Stimulated activated CD4-positive, alpha-beta T cell treated with anti-CD3 and anti-CD28 coated beads, Interleukin-4, amount 100 ng/mL, for 48 hours (primary cell): ENCODE results near the gene TMEM163.
"Not testable (repeated sequence)": the region's sequence is repeated elsewhere in the genome, so short reads cannot be mapped to it uniquely, and the experiment has no call there.

Experiments
- DNase-seq, 2 donors: peaks; one replicate each; pipeline ENCODE4 v3.0.0-alpha.2; 2020; ENCODE audit warnings: low read depth in 2 of 2

TMEM163 gene

GRCh38 chr2:134527381-134527780 lies 191.4 kb downstream of the TMEM163 start:
- DNase-seq: no peak

GRCh38 chr2:134522496-134523455 lies 196.0 kb downstream of the TMEM163 start:
- no peak for DNase-seq

GRCh38 chr2:134518101-134518500 lies 200.7 kb downstream of the TMEM163 start:
- no peak for DNase-seq

- no peak for DNase-seq
These were observed 203.7 kb downstream of the TMEM163 start for GRCh38 chr2:134515137-134515536.

- no peak for DNase-seq
These were observed 205.4 kb downstream of the TMEM163 start for GRCh38 chr2:134513465-134513804.

GRCh38 chr2:134512734-134513464 lies 205.9 kb downstream of the TMEM163 start:
- no peak for DNase-seq

- no peak for DNase-seq
These were observed 210.4 kb downstream of the TMEM163 start for GRCh38 chr2:134508391-134508790.

GRCh38 chr2:134507697-134508096 lies 211.1 kb downstream of the TMEM163 start:
- DNase-seq: no peak

- DNase-seq: not testable (repeated sequence)
These were observed 211.6 kb downstream of the TMEM163 start for GRCh38 chr2:134507159-134507558.

- DNase-seq: no peak
These were observed 213.4 kb downstream of the TMEM163 start for GRCh38 chr2:134505446-134505845.

GRCh38 chr2:134504586-134505336 lies 214.0 kb downstream of the TMEM163 start:
- no peak for DNase-seq

- DNase-seq: no peak
These were observed 216.7 kb downstream of the TMEM163 start for GRCh38 chr2:134502104-134502503.

- DNase-seq: no peak
These were observed 217.2 kb downstream of the TMEM163 start for GRCh38 chr2:134501476-134502091.

GRCh38 chr2:134500211-134500935 lies 218.4 kb downstream of the TMEM163 start:
- no peak for DNase-seq

- DNase-seq: no peak
These were observed 219.4 kb downstream of the TMEM163 start for GRCh38 chr2:134499307-134499926.

- no peak for DNase-seq
These were observed 220.1 kb downstream of the TMEM163 start for GRCh38 chr2:134498654-134499053.

GRCh38 chr2:134493797-134494196 lies 225.0 kb downstream of the TMEM163 start:
- DNase-seq: no peak

GRCh38 chr2:134491771-134492441 lies 226.9 kb downstream of the TMEM163 start:
- no peak for DNase-seq

GRCh38 chr2:134491022-134491421 lies 227.8 kb downstream of the TMEM163 start:
- no peak for DNase-seq

- DNase-seq: no peak
These were observed 228.2 kb downstream of the TMEM163 start for GRCh38 chr2:134490559-134490958.
